SKM-1 (cell line): ENCODE data around the gene SLC7A5.

ENCODE experiments used
- DNase-seq: peaks from one replicate; lab custom pipeline; 2025; ENCODE audit not compliant: unreplicated experiment; lab: John Stamatoyannopoulos, UW

Gene SLC7A5

DNA sequence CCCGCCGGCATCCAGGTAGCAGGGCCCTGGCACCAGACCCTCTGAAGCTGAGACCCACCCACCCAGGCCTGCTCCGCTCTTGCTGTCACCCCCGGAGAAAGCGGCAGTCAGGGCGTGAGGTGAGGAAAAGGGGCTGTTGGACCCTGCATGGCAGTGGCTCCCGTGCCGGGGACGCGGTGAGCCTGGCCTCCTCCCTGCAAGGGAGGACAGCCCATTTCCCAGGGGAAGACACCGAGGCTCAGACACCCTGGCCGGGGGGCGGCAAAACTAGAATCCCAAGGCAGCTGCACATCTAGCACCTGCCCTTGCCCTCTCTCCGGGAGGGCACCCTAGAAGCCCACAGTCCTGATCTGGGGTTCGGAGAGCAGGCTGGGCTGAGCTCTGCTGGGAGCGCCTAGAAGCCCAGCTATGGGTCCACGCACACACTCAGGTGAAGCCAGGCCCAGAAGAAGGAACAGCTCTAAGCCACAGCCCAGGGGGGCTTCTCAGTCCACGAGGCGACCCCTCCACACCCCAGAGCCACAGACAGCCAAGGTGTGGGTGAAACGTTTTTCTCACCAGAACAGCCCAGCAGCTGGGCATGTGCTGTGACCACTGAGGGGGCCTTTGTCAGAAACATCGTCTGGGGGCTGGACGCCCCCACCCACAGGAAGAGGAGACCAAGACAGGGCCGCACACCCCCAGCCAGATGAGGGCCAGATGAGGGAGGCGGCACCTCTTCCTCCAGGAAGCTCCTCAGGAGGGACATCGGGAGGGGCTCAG is 22.4 kb downstream of the SLC7A5 start:
- DNase-seq, result no peak

DNA sequence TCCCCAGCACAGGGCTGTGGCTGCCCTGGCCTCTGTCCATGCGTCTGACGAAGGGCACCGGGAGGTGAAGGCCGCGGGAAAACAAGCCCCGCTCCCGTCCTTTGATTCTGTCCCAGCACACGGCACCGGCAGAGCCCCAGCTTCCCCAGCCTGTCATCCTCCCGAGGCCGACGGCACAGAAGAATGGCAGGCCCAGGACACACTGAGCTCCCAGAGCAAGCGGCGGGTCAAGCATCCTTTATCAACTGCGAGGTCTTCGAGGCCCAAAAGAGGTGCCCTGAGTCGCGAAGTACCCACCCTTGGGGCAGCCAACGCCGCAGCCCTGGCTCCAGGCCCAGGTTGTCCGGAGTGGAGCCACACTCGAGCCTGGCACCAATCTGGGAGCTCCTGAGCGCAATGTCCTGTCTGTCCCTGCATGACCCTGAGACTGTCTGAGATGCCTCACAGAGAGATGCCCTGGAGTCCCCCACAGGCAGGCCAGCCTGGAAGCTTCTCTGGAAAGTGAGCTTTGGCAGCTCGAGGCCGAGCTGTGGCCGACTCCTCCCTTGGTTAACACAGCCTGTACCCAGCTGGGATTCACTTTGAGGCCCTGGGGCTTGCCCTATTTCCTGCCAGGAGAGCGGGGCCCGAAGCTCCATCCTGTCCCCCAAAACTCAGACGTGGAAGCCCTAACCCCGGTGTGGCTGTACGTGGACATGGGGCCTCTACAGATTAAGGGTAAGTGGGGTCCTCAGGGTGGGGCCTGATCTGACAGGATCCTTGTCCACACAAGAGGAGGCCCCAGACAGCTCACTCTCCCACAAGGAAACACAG is 23.3 kb downstream of the SLC7A5 start:
- DNase-seq, result no peak

DNA sequence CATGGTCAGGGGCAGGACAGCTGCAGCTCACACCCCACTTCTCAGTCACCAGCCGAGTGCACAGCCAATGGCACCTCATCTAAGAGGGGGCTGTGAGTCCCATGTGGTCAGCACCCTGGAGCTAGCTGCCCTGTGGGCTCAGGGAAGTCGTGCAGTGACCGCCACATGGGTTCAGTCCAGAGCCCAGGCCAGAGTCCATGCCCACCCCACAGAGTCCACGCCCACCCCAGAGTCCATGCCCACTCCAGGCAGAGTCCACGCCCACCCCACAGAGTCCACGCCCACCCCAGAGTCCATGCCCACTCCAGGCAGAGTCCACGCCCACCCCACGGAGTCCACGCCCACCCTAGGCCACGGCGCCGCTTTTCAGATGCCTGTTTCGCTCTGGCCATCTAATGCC is 24.1 kb downstream of the SLC7A5 start:
- DNase-seq, result no peak

DNA sequence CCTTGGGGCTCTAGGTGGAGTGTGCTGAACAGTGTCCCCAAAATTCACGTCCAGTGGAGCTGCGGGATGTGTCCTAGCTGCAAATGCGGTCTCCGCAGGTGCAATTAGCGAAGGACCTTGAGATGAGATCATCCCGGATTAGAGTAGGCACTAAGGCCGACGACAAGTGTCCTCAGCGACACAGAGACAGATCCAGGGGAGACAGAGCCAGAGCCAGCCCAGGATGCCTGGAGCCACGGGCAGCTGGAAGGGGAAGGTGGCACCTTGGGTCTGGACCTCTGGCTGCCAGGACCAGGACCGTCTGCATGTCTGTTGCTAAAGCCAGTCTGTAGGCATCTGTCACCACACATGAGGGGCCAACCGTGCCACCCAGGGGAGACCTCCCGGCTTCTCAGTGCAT is 24.5 kb downstream of the SLC7A5 start:
- no peak for DNase-seq

DNA sequence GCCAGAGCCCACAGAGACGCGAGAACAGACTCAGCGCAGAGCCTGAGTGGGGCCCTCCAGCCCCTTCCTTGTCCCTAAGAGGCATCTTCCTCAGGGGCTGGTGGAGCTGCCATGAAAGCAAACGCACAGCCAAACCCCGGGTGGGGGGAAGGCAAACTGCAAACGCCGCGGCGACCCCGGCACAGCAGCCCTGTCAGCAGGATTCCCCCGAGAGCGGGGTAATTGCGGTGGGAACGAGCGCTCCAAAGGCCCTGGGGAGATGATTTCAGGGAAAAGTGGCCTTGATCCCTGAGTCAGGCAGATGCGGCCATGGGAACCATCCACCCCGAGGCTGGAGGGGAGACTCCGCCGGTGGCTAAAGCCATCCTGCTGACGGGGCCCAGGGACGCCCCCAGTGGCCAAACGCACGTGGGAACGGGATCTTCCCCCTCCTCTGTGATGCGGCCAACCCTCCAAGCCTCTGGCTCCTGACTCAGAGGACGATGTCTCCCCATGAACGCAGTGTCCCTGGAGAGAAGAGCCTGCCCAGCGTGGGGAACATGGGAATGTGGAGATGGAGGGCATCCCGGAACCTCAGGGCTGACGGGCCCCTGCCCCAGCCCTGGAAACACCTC is 25.1 kb downstream of the SLC7A5 start:
- DNase-seq, result no peak

DNA sequence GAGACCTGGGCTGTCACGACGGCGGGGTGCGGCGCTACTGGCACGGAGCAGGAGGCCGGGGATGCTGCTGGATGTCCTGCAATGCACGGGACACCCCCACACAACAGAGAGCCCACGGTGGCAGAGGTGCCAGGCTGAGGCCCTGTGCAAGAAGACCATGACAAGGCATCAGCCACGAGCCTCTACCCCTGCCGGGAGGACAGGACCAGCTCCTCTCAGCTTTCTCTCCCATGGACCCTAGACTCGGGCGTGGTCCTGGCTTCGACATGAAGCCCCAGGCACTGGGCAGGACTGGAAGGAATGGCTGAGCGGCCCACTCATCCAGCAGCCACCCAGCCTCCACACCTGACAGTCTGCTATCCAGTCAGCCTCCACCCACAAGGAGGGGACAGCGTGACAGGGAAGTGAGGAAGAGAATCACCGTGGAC is 25.6 kb downstream of the SLC7A5 start:
- DNase-seq, result no peak

DNA sequence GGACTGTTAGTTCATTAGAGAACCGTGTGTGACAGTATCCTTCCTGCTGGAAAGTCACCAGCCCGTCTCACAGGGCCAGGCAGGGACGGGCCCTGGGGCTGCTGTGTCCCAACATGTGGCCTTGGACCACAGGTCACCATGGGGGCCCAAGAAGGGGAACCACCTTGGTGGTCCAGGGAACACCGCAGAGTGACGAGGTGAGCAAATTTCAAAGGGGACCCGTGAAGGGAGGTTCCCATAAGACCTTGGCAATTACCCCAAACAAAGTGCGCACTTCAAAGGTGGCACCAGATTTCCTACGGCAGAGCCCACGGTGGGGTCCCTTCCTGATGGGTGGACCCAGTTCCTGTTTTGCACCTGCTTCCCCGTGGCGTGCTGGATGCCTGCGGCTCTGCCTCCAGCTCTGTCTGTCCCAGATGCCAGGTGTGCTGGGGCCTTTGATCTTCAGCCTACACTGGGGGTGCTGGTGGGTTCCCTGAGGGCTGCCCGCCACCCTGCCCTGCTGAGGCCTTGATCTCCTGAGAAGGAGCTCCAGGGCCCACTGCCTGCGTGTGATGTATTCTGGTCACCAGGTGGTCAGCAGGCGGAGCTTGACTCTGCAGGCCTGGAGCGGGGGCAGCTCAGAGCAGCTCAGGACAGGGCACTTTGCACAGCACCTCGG is 27.0 kb downstream of the SLC7A5 start:
- DNase-seq, result no peak

DNA sequence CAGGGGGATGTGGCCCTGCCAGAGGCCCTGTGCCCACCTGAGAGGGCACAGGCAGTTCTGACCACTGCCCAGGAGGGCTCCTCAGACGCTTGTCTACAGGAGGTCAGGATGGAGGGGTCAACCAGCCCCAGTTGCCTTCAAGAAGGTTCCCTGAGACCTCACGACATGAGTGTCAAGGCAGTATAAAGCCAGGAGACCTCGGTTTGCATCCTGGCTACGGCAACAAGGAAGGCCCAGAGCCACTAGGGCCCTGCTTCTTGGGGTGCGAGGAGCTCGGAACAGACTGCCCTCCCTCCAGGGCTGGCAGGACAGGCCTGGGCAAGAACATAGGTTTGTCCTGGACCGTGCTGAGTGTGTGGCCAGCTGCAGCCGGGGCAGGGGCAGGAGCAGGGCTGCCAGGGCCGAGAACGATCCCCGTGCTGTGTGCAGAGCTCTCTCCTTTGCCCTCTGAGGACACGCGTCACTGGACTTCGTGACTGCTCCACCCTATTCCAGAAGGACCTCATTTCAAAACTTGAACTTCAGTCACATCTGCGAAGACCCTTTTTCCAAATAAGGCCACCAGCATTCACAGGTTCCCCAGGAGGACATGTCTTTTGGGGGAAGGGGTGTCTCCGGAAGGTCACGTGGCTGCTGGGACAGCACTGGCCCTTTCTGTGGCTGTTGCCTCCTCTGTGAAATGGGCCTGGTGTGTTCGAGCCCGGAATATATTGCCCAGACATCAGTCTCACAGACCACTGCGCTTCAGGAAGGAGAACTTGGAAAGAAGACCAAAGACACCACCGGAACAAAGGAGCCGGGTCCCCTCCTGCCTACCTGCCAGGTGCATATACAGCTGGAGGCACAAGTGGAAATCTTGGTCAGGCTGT is 27.7 kb downstream of the SLC7A5 start:
- no peak for DNase-seq

DNA sequence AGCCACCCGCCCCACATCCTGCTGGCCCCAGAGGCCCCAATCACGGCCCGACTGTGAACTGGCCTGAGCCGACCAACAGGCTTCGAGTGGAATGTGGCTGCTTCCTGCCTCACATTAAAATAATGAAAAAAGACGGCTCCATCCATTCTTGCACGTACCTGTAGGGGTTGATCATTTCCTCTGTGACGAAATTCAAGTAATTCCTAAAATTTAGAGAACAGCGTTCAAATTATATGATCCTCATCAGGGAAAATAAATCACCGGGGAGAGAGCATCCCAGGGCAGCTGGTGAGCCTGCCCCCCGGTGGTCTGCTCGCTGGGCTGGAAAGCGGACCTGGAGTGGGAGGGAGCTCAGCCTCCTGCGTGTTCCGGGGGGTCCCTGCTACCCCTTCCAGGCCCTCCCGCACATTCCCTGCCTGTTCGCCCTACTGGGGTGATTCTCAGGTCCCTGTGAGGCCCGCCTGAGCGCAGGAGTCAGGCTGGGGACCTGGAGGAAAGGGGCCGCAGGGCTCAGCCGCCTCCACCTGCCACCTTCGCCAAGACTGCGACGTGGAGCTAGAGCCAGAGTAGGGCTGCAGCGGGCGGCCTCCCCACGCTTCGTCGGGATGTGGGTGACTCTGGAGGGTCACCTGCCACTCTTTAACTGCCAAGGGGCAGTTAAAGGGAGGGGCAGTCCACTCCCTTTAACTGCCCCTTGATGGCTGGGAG is 28.9 kb downstream of the SLC7A5 start:
- no peak for DNase-seq

DNA sequence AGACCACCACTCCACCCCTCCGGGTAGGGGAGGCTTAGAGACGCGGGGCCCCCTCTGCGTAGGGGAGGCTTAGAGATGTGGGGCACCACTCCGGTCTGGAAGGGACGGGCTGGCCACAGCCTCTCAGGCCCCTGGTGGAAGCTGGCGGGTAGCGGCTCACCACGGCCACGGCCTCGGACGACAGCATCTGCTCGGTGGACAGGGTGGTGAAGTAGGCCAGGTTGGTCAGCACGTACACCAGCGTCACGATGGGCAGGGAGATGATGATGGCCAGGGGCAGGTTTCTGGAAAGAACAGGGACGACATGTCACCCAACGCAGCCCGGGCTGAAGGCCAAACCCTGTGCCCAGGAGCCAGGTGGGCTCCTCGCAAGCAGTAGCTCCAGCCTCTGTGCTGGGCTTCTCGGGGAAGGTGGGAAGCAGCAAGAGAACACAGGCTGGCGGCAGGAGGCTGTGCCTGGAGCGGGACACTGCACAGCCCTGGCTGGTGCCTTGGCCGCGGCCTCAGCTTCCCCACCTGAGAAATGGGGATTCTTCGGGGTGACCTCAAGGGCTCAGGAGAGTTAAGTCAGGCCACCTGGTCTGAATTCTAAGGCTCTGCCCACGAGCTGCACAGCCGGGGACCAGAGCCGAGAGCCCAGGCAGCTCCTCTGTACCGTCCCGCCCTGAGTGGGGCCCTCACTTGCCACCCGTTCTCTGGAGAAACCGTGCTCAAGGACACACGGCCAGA is 29.6 kb downstream of the SLC7A5 start:
- no peak for DNase-seq

DNA sequence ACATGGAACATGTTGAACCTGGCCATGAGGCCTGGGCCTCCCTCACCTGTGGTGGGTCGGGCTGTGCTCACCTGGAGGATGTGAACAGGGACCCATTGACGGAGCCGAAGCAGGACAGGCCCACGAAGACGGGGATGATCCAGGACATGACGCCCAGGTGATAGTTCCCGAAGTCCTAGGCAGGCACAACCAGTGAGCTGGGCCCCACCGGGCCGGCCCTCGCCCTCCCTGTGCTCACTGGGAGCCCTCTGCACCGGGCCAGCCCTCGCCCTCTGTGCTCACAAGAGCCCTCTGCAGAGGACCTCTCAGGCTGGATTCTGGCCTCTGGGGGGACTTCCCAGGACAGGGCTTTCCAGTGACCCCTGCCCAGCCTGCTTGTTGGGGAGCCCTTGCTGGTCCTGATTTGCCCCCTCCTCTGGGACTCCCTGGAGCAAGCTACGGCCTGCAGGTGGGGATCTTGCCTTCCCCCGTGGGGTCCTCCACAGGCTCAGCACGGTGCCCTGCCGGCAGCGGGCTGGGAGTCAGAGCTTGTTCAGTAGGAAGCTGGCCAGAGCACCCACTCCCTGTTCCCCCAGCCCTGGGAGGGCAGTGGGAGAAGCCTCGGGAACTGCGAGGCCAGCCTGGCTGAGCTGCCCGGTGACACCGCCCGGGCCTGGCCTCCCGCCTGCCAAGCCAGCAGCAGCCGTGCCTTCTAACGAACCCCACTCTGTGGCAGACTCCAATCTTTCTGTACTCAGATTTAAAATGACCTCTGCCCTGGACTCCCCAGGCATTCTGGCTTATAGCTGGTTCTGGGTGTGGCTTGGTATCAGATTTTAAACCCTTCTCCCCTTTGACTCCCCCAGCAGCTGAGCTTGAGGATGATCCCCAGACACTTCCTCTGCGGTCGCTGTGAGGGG is 30.4 kb downstream of the SLC7A5 start:
- DNase-seq, result no peak

DNA sequence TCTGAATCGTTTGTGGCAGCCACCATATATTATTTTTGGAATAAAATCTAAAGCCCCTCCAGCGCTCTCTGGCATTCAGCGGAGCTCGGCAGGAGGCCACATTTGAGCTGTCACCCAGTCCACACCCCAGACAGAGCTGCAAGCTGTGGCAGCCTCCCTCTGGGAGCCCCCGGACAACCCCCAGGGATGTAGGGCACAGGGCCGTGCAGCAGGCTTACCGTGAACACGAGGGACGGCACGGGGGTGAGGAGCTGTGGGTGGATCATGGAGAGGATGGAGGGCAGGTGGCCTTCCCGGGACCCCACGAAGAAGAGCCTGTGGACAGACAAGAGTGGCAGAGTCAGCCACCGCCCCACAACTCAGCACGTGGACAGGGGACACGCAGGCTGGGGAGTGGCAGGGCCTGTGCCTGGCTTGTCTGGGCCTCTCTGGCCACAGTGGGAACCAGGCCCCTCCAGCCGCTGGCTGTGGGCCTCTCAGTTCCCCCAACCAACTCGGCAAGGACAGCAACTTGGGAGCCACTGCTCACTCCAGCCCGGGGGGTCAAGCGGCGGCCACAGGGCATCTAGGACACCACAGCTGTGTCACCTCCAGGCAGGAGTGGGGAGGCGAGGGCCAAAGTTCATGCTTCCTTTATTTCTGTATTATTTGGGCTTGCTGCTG is 31.5 kb downstream of the SLC7A5 start:
- DNase-seq, result no peak

DNA sequence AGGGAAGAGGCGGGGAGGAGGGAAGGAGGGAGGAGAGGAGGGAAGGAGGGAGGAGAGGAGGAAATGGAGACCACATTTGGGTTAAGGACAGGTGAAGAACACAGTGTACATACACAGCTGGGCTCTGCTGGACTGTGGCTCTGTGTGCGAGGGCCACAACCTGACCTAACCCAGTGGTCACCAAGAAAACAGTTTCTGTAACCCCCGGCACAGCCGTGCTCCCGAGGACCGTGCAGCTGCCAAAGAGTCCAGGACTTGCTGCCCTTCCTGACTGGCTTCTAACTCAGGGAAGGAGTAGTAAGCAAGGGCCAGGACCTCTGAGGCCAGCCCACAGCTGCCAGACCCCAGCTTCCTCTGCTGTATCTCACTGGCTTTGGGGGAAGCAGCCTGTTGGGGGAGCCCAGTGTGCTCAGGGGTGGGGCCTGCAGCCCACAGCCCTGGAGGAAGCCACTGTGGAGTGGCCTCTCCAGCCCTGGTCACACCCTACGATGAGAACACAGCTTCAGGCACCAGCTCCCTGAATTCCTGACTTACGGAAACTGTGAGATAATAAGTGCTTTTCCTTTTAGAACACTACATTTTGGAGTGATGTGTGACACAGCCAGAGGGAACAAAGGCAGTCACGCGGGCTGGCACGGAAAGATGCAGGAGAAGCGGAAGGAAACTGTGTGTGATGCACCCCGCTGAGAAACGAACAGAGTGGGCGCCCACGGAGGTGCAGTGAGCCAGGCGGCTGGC is 32.3 kb downstream of the SLC7A5 start:
- no peak for DNase-seq

DNA sequence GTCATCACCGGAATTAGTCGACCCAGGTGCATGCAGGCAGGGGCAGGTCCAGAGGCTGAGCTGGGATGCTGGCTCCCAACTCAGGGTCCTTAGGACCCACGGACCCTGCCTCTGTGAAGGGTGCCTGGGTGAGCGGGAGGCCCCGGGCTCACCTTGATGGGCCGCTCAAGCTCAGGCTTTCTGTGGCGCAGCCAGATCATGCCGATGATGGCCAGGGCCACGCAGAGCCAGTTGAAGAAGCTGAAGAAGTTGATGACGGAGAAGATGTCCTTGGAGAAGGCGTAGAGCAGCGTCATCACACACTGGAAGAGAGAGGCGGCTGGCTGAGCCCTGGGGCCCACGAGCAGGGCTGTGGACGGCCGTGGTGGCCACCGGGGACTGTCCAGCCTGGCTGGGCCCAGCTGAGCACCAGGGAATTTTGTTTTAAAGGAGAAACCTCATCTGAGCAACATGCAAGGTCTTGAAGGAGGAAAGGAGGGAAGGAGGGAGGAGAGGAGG is 32.9 kb downstream of the SLC7A5 start:
- no peak for DNase-seq

DNA sequence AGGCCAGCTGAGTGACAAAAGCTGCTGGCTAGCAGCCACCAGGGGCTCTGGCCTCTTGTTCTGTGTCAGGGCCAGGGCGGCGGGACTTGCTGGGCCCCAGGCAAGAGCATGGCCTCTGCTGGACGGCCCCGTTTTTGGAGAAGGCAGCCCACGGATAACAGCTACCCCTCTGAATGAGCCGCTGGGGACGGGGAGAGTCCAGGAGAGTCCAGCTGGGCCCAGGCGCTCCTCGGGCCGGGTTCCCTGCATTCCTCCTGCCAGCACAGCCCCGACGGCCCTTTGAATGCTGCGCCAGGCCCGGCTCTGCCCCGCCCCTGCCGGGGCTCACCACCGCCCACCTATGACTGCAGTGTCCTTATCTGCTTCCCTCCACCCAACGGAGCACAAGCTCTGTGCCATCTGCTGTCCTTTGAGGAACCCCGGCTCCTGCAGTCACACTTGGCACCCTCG is 33.4 kb downstream of the SLC7A5 start:
- no peak for DNase-seq

DNA sequence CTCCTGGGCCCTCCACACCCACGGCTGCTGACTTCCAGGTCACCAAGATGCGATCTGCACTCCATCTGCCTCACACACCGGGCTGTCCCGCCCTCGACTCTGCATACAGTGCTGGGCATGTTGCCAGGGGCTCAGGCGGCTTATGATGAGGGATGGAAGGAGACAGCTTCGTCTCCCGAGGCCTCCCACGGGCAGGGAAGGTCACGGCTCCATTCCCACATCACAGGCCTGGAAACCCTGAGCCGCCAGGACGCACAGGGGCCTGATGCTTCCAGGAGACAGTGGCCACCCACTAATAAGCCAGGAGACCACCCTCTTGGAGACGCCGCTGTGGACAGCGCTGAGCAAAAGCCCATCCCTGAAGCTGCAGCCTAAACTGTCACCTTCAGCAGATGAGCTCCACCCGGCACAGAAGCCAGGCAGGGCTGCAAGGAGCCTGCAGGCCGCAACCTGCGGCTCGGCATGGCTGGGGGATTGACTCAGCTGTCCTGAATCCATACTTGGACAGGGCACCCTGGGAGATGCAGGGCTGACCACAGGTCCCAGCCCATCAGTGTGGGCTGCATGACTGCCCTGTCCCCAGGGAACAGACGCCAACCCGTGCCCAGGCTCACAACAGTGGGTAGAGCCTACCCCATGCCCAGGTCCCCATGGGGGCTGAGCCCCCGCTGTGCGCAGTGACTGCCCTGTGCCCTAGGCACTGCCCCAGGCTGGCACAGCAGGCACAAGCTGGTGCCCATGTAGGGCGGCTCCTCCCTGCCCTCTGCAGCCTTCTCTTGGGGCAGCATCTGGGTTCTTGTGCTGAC is 34.4 kb downstream of the SLC7A5 start:
- no peak for DNase-seq
